OCI-LY1 (cell line): ENCODE data around the gene KLF7.

Experiments
- CTCF ChIP-seq: fragments of 200-600 bp; sonication (generic), shearing (Covaris generic); IDR thresholded peaks from 2 replicates; pipeline ENCODE4 v1.5.1; 2017; ENCODE audit warnings: mild to moderate bottlenecking, antibody characterized with exemption, low read length, moderate library complexity, mixed read lengths
- EZH2 ChIP-seq: fragments of 200-600 bp; sonication (generic), shearing (Covaris generic); IDR thresholded peaks from 2 replicates; pipeline ENCODE4 v1.8.0; 2017; ENCODE audit warnings: borderline replicate concordance, mixed run types, mild to moderate bottlenecking, antibody characterized with exemption, low read length, moderate library complexity, mixed read lengths

GRCh38 chr2:207054521-207054920 is 111.2 kb downstream of the KLF7 start:
- TF ChIP-seq CTCF (no peak), EZH2 (no peak)
